KBM-7 (cell line): Measurements from ENCODE around the gene PSMC1.
"Not testable (repeated sequence)": the region's sequence is repeated elsewhere in the genome, so short reads cannot be mapped to it uniquely, and the experiment has no call there.

Source experiments
- DNase-seq: peaks from one replicate; pipeline ENCODE4 v3.0.0-alpha.2; 2015
- in situ Hi-C: fragments of 300-500 bp; cut with MboI; formaldehyde crosslinking; loops from 2 replicates; pipeline ENCODE4 v1.14.3; 2020; ENCODE audit warnings: low sequenced_read_pairs, low pct_unique_long_range_greater_than_20kb, mixed read lengths

The PSMC1 gene

GRCh38 chr14:90256354-90257131, at the start of gene PSMC1:
TSS of gene PSMC1 (plus strand) at chr14:90256553. CDS start at chr14:90256598, 45 bp downstream.
- in situ Hi-C loops, result no loop called here
- DNase-seq, result peak; percentile 91

GRCh38 chr14:90213099-90213748, 43.1 kb upstream of the PSMC1 start:
- DNase-seq, result no peak
- in situ Hi-C loops, result no loop called here

GRCh38 chr14:90228478-90228877, 27.9 kb upstream of the PSMC1 start:
- DNase-seq, result no peak
- in situ Hi-C loops, result no loop called here

- DNase-seq, in situ Hi-C loops: not testable (repeated sequence)
Measured at GRCh38 chr14:90229942-90230341, 26.4 kb upstream of the PSMC1 start.

- DNase-seq, result peak; percentile 93
- in situ Hi-C loops, result no loop called here
Measured at GRCh38 chr14:90235179-90235976, 21.0 kb upstream of the PSMC1 start.

GRCh38 chr14:90239139-90239538, 17.2 kb upstream of the PSMC1 start:
- DNase-seq, result no peak
- in situ Hi-C loops, result no loop called here

- in situ Hi-C loops, result no loop called here
- DNase-seq, result no peak
Measured at GRCh38 chr14:90242444-90242843, 13.9 kb upstream of the PSMC1 start.

GRCh38 chr14:90246936-90247335, 9.4 kb upstream of the PSMC1 start:
- in situ Hi-C loops, result no loop called here
- peak; percentile 12 for DNase-seq

- DNase-seq, in situ Hi-C loops: not testable (repeated sequence)
Measured at GRCh38 chr14:90247441-90247840, 8.9 kb upstream of the PSMC1 start.

GRCh38 chr14:90248594-90248993, 7.8 kb upstream of the PSMC1 start:
- in situ Hi-C loops, result no loop called here
- DNase-seq, result no peak

- in situ Hi-C loops, result no loop called here
- DNase-seq, result no peak
Measured at GRCh38 chr14:90253826-90254225, 2.5 kb upstream of the PSMC1 start.

- DNase-seq, result no peak
- in situ Hi-C loops, result no loop called here
Measured at GRCh38 chr14:90255871-90256270, 482 bp upstream of the PSMC1 start.

- DNase-seq, result no peak
- in situ Hi-C loops, result no loop called here
Measured at GRCh38 chr14:90263748-90264449, 7.5 kb downstream of the PSMC1 start.

- in situ Hi-C loops, result no loop called here
Measured at GRCh38 chr14:90266441-90267154, 10.2 kb downstream of the PSMC1 start.

GRCh38 chr14:90268420-90268819, 12.1 kb downstream of the PSMC1 start:
- in situ Hi-C loops, result no loop called here
- no peak for DNase-seq

More at GRCh38 chr14:90266441-90267154, 10.2 kb downstream of the PSMC1 start:
- DNase-seq, result no peak

- DNase-seq, result no peak
- in situ Hi-C loops, result no loop called here
Measured at GRCh38 chr14:90272523-90272922, 16.2 kb downstream of the PSMC1 start.

GRCh38 chr14:90273532-90273931, 17.2 kb downstream of the PSMC1 start:
- no peak for DNase-seq
- in situ Hi-C loops, result no loop called here

GRCh38 chr14:90274019-90274418, 17.7 kb downstream of the PSMC1 start:
- no peak for DNase-seq
- in situ Hi-C loops, result no loop called here
